ENCODE results near the gene EXD3. TPM values are rescaled to one million over a fixed set of nuclear protein-coding genes. Genes with fewer than 3 reads are reported as not detected.

The EXD3 gene
- total and polyA plus RNA-seq, 8 donors, result 12.9 to 105 (median 24.0) TPM

DNA sequence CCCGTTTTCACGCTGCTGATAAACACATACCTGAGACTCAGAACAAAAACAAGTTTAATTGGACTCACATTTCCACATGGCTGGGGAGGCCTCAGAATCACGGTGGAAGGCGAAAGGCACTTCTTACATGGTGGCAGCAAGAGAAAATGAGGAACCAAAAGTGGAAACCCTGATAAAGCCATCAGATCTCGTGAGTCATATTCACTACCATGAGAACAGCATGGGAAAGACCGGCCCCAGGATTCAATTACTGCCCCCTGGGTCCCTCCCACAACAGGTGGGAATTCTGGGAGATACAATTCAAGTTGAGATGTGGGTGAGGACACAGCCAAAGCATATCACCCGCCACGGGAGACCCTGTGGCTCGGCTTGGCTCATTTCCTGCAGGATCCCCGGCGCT, 20.2 kb downstream of the EXD3 start:
- Histone ChIP-seq H3K4me1 (peaks cover 16 to 22% (median 18%) of the 10 kb centered on the region in 4 donors), H3K27me3 (peaks cover 0 to 14% (median 5%) of the 10 kb centered on the region in 3 donors), H3K4me3 (no peak overlapping the region), H3K9me3 (no peaks in the 10 kb centered on the region), H3K27ac (no peak overlapping the region), H3K36me3 (peaks cover 0 to 4% (median 0%) of the 10 kb centered on the region in 4 donors)
- no peak for DNase-seq
- 86 to 89% (median 87%) methylated on average over 6 to 11 of the region's 11 CpGs for WGBS, 5 donors
- intact Hi-C loops (cut with DNase I; ENCODE audit: low total_unique reads), result loop anchor here (10.0 kb wide), 1 partner anchor 98 kb away; the partner anchor contains the start of gene NRARP
- no peak for TF ChIP-seq POLR2AphosphoS5 (IDR thresholded peaks at IDR 0.05)
- no peak for TF ChIP-seq POLR2A (IDR thresholded peaks at IDR 0.05)
- TF ChIP-seq CTCF (IDR thresholded peaks at IDR 0.05), result no peak
- no peak for TF ChIP-seq EP300 (IDR thresholded peaks at IDR 0.05)

- Histone ChIP-seq H3K27ac (no peak overlapping the region), H3K27me3 (no peaks in the 10 kb centered on the region), H3K4me1 (no peaks in the 10 kb centered on the region), H3K9me3 (no peaks in the 10 kb centered on the region), H3K36me3 (peaks cover 0 to 30% (median 13%) of the 10 kb centered on the region in 4 donors), H3K4me3 (no peak overlapping the region)
- intact Hi-C loops (cut with DNase I; ENCODE audit: low total_unique reads), result no loop called here
- no peak for DNase-seq
- TF ChIP-seq EP300 (IDR thresholded peaks at IDR 0.05) (no peak), POLR2AphosphoS5 (IDR thresholded peaks at IDR 0.05) (no peak), CTCF (IDR thresholded peaks at IDR 0.05) (no peak), POLR2A (IDR thresholded peaks at IDR 0.05) (no peak)
- 95 to 96% (median 96%) methylated on average over 54 to 60 of the region's 60 CpGs for WGBS, 5 donors
Observed at GRCh38 chr9:137398561-137399468, 24.1 kb downstream of the EXD3 start.

GRCh38 chr9:137397675-137398423, 25.1 kb downstream of the EXD3 start:
- peaks cover 0 to 40% (median 22%) of the 10 kb centered on the region in 4 donors for H3K36me3 ChIP-seq

GRCh38 chr9:137396634-137397367, 26.2 kb downstream of the EXD3 start:
- DNase-seq, result no peak
- no peak overlapping the region for H3K4me3 ChIP-seq
- WGBS, 5 donors, result 88 to 95% (median 94%) methylated on average over 18 to 26 of the region's 26 CpGs
- H3K27me3 ChIP-seq, result no peaks in the 10 kb centered on the region
- H3K4me1 ChIP-seq, result peaks cover 0 to 2% (median 0%) of the 10 kb centered on the region in 4 donors
- H3K36me3 ChIP-seq, result peaks cover 0 to 50% (median 31%) of the 10 kb centered on the region in 4 donors
- intact Hi-C loops (cut with DNase I; ENCODE audit: low total_unique reads), result no loop called here
- H3K9me3 ChIP-seq, result no peaks in the 10 kb centered on the region
- no peak overlapping the region for H3K27ac ChIP-seq
- TF ChIP-seq POLR2AphosphoS5 (IDR thresholded peaks at IDR 0.05), result no peak

More at GRCh38 chr9:137397675-137398423, 25.1 kb downstream of the EXD3 start:
- no peaks in the 10 kb centered on the region for H3K9me3 ChIP-seq
- no peaks in the 10 kb centered on the region for H3K4me1 ChIP-seq
- 90 to 93% (median 92%) methylated on average over 20 of the region's 20 CpGs for WGBS, 5 donors
- no peak for TF ChIP-seq EP300 (IDR thresholded peaks at IDR 0.05)
- H3K27me3 ChIP-seq, result no peaks in the 10 kb centered on the region
- H3K4me3 ChIP-seq, result no peak overlapping the region
- no peak overlapping the region for H3K27ac ChIP-seq
- DNase-seq, result no peak
- intact Hi-C loops (cut with DNase I; ENCODE audit: low total_unique reads), result no loop called here

DNA sequence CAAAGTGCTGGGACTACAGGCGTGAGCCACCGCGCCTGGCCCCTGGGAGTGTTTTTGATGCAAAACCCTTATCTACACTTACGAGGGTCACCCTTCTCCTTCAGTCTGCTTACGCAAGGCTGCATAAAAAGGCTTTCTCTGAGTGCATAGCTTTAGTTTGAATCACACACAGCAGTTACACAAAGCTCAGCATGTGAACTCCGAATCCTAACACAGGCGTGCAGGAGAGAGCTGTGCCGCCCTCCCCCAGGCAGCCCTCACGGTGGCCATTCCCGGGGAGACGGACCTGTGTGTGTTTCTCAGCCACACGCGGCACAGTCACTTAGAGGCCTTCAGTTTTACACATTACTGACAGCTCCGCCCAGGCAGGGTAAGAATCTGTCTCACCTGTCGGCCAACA, 26.7 kb downstream of the EXD3 start:
- Histone ChIP-seq H3K27ac (no peak overlapping the region), H3K36me3 (peaks cover 0 to 51% (median 33%) of the 10 kb centered on the region in 4 donors), H3K4me1 (peaks cover 0 to 5% (median 0%) of the 10 kb centered on the region in 4 donors), H3K4me3 (no peak overlapping the region), H3K27me3 (no peaks in the 10 kb centered on the region), H3K9me3 (no peaks in the 10 kb centered on the region)
- 85 to 93% (median 87%) methylated on average over 15 of the region's 15 CpGs for WGBS, 5 donors
- no peak for TF ChIP-seq EP300 (IDR thresholded peaks at IDR 0.05)
- no peak for TF ChIP-seq POLR2AphosphoS5 (IDR thresholded peaks at IDR 0.05)
- no peak for TF ChIP-seq POLR2A (IDR thresholded peaks at IDR 0.05)
- TF ChIP-seq CTCF (IDR thresholded peaks at IDR 0.05), result no peak
- no peak for DNase-seq
- intact Hi-C loops (cut with DNase I; ENCODE audit: low total_unique reads), result no loop called here

Data from stomach (tissue), 9 donors.